Panc1 (cell line): ENCODE results near the gene TMEM235. TPM values are rescaled to one million over a fixed set of nuclear protein-coding genes. Genes with fewer than 3 reads are reported as not detected.
A peak's percentile ranks its signal among the peaks of the same experiment; 100 is the strongest.

Source experiments
- ATAC-seq: fragments of 200-7000 bp; cut with Tn5 transposase; 2 replicates; pipeline ENCODE4 v1.9.1; 2020; ENCODE audit warnings: mild to moderate bottlenecking, moderate library complexity
- BruUV-seq: library from RNA; stranded (reverse); fragments of 400-500 nt; replicated peaks from 2 replicates; lab custom pipeline; 2021; lab: Mats Ljungman, UMichigan
- CTCF ChIA-PET: fragments of 300-600 bp; sonication (Branson Sonifier 250); formaldehyde crosslinking; loops from one replicate; lab custom pipeline; 2022; ENCODE audit warnings: antibody characterized with exemption; lab: Charles Lee
- POLR2A ChIA-PET: fragments of 300-600 bp; sonication (Branson Sonifier 250); formaldehyde crosslinking; loops from one replicate; lab custom pipeline; 2022; ENCODE audit warnings: antibody characterized with exemption; lab: Charles Lee
- DNase-seq: peaks from one replicate; pipeline ENCODE4 v3.0.0-alpha.2; 2010; ENCODE audit warnings: low read depth, low spot score
- H3K27ac ChIP-seq: 2 replicates; pipeline ENCODE4 v1.5.1; 2011; ENCODE audit warnings: mild to moderate bottlenecking, low read length, inconsistent platforms
- H3K27me3 ChIP-seq: fragments of 200-500 bp; sonication (Bioruptor generic); 2 replicates; pipeline ENCODE4 v1.6.0; 2014; ENCODE audit warnings: low read length, inconsistent platforms; ENCODE audit not compliant: control insufficient read depth, insufficient read depth
- H3K36me3 ChIP-seq: fragments of 200-500 bp; sonication (Bioruptor generic); 2 replicates; pipeline ENCODE4 v1.5.1; 2014; ENCODE audit warnings: inconsistent platforms, mild to moderate bottlenecking, low read length, moderate library complexity; ENCODE audit not compliant: control insufficient read depth, insufficient read depth
- H3K4me1 ChIP-seq: 2 replicates; pipeline ENCODE4 v1.5.1; 2011; ENCODE audit warnings: inconsistent platforms, mild to moderate bottlenecking, low read length, moderate library complexity; ENCODE audit not compliant: control insufficient read depth, insufficient read depth
- H3K4me3 ChIP-seq, 2 experiments: 2 replicates each; pipeline ENCODE4 v1.5.1; 2011 to 2012; ENCODE audit warnings: low read depth in 2 of 2, low read length in 2 of 2, mild to moderate bottlenecking in 2 of 2, inconsistent platforms in 1 of 2, moderate library complexity in 1 of 2
- H3K9me3 ChIP-seq: fragments of 200-500 bp; sonication (Bioruptor generic); 2 replicates; pipeline ENCODE4 v1.5.1; 2014; ENCODE audit warnings: low read depth, mild to moderate bottlenecking, inconsistent platforms, low read length, moderate library complexity; ENCODE audit not compliant: control insufficient read depth, insufficient read depth
- POLR2AphosphoS5 ChIP-seq: IDR thresholded peaks from 2 replicates; pipeline ENCODE4 v1.6.1; 2012; ENCODE audit warnings: mild to moderate bottlenecking, low read depth, low read length, moderate library complexity
- REST ChIP-seq, 2 experiments: IDR thresholded peaks; 2 replicates each; pipeline ENCODE4 v1.6.1; 2011 to 2012; ENCODE audit warnings: low read depth in 2 of 2, control low read depth in 1 of 2, low read length in 1 of 2, mild to moderate bottlenecking in 1 of 2, moderate library complexity in 1 of 2; ENCODE audit not compliant: insufficient read depth in 1 of 2
- SIN3A ChIP-seq: IDR thresholded peaks from 2 replicates; pipeline ENCODE4 v1.6.1; 2012; ENCODE audit warnings: low read depth, mild to moderate bottlenecking, low read length, moderate library complexity, borderline replicate concordance; ENCODE audit not compliant: insufficient read depth
- TCF7L2 ChIP-seq: IDR thresholded peaks from 2 replicates; pipeline ENCODE4 v1.6.1; 2011; ENCODE audit warnings: mild to moderate bottlenecking, low read depth, low read length, inconsistent platforms
- in situ Hi-C: cut with HindIII; loops from 2 replicates; pipeline ENCODE4 v1.10.0; 2016; ENCODE audit warnings: low sequenced_read_pairs, low pct_unique_long_range_greater_than_20kb
- intact Hi-C: fragments of 100-400 bp; cut with micrococcal nuclease; formaldehyde crosslinking; loops from one replicate; pipeline ENCODE4 v1.10.0; 2022; ENCODE audit not compliant: unreplicated experiment
- total RNA-seq: library from RNA; stranded (reverse); gene quantifications from one replicate; pipeline ENCODE4 v1.2.1, GENCODE V29; 2021; ENCODE audit not compliant: unreplicated experiment
- TF ChIP-seq, protein P1 (sequence below): fragments of 450-650 bp; IDR thresholded peaks from 2 replicates; pipeline ENCODE4 v1.5.1; 2017; ENCODE audit warnings: mild to moderate bottlenecking

The TMEM235 gene
- total RNA-seq, 1 experiment from 2014 or later = not detected

DNA sequence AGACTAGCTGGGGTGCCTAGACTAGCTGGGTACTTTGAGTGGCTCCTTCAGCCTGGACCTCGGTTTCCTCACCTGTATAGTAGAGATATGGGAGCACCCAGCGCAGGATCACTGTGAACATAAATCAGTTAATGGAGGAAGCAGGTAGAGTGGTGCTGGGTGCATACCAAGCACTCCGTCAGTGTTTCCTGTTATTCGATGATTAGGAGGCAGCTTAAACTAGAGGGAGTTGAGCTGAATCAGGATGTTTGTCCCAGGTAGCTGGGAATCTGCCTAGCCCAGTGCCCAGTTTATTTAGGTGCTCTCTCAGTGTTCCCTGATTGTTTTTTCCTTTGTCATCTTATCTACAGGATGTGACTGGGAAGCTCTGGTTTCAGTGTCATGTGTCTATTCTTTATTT is 8.4 kb upstream of the TMEM235 start:
- ATAC-seq (no peak), DNase-seq (no peak)
- intact Hi-C loops = no loop called here
- peak; percentile 63 for TF ChIP-seq POLR2AphosphoS5
- TF ChIP-seq REST (IDR thresholded peaks at IDR 0.05; ENCODE audit: insufficient read depth in 1 of 2, low read depth in 2 of 2, low read length in 1 of 2) = no peak
- TF ChIP-seq TCF7L2 = no peak
- no peak for TF ChIP-seq SIN3A
- TF ChIP-seq, protein P1, sequence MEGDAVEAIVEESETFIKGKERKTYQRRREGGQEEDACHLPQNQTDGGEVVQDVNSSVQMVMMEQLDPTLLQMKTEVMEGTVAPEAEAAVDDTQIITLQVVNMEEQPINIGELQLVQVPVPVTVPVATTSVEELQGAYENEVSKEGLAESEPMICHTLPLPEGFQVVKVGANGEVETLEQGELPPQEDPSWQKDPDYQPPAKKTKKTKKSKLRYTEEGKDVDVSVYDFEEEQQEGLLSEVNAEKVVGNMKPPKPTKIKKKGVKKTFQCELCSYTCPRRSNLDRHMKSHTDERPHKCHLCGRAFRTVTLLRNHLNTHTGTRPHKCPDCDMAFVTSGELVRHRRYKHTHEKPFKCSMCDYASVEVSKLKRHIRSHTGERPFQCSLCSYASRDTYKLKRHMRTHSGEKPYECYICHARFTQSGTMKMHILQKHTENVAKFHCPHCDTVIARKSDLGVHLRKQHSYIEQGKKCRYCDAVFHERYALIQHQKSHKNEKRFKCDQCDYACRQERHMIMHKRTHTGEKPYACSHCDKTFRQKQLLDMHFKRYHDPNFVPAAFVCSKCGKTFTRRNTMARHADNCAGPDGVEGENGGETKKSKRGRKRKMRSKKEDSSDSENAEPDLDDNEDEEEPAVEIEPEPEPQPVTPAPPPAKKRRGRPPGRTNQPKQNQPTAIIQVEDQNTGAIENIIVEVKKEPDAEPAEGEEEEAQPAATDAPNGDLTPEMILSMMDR = no peak
- Histone ChIP-seq H3K9me3 (no peaks in the 10 kb centered on the region), H3K27me3 (no peaks in the 10 kb centered on the region), H3K36me3 (peaks cover 7% of the 10 kb centered on the region; the same call in 1 of the 2 replicates), H3K27ac (no peak overlapping the region), H3K4me1 (no peaks in the 10 kb centered on the region), H3K4me3 (no peak overlapping the region)
- ChIA-PET CTCF (no interaction called here), POLR2A (interaction anchor here (0.6 kb wide), 1 partner anchor 93 kb away, joined by 6 read pairs; no protein-coding TSS in a partner anchor)
- in situ Hi-C loops = no loop called here
- BruUV-seq = no TSS peak

GRCh38 chr17:78223765-78224164 is 7.7 kb upstream of the TMEM235 start:
- ATAC-seq (no peak), DNase-seq (no peak)
- H3K9me3 ChIP-seq = no peaks in the 10 kb centered on the region
- CTCF ChIA-PET = no interaction called here
- TF ChIP-seq REST (IDR thresholded peaks at IDR 0.05; ENCODE audit: insufficient read depth in 1 of 2, low read depth in 2 of 2, low read length in 1 of 2) = no peak
- TF ChIP-seq TCF7L2 = no peak
- TF ChIP-seq POLR2AphosphoS5 = no peak
- TF ChIP-seq SIN3A = no peak
- TF ChIP-seq, protein P1 = no peak
- H3K27me3 ChIP-seq = no peaks in the 10 kb centered on the region
- H3K36me3 ChIP-seq = peaks cover 7% of the 10 kb centered on the region; the same call in 1 of the 2 replicates
- POLR2A ChIA-PET = interaction anchor here (0.6 kb wide), 1 partner anchor 92 kb away, joined by 6 read pairs; no protein-coding TSS in a partner anchor
- no peaks in the 10 kb centered on the region for H3K4me1 ChIP-seq
- no peak overlapping the region for H3K4me3 ChIP-seq
- intact Hi-C loops (no loop called here), in situ Hi-C loops (no loop called here)
- no TSS peak for BruUV-seq
- H3K27ac ChIP-seq = no peak overlapping the region
